HG02938 (cell line): ENCODE data around the gene IDH3G.
A peak's percentile ranks its signal among the peaks of the same experiment; 100 is the strongest.

Experiments
- ATAC-seq: cut with Tn5 transposase; IDR thresholded peaks from one replicate; pipeline ENCODE4 v1.9.1; 2021; ENCODE audit warnings: mild to moderate bottlenecking, moderate library complexity; ENCODE audit not compliant: unreplicated experiment

The IDH3G gene

DNA sequence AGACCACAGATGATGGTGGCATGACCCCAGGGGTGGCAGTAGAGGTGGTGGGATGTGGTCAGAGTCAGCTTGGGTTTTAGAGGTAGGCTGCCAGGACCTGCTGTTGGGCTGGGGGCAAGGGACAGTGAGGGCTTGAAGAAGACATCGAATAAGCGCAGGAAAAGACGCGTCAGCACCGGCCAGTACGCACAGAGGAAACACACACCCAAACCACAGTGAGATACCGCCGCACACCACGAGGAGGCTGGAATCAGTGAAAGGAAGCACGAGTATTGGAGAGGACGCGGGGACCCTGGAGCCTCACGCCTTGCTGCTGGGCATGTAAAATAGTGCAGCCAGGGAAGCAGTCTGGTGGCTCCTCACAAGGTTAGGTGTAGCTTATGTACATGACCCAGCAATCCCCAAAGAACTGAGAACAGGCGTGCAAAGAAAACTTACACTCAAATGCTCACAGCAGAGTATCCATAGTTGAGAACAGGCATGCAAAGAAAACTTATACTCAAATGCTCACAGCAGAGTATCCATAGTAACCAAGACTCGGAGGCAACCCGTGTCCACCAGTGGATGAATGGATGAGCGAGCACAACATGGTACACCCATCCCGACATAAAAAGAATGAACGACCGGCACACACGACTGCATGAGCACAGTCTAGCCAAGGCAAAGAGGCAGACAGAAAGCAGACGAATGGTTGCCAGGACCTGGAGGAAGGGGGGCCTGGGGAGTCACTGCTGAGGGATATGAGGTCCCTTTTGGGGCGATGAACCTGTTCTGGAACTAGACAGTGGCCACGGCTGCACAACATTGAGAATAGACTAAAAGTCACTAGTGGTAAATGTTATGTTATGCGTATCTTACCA, 22.9 kb upstream of the IDH3G start:
- no peak for ATAC-seq

GRCh38 chrX:153814591-153815315, 20.6 kb upstream of the IDH3G start:
- ATAC-seq = no peak

GRCh38 chrX:153813161-153813560, 19.0 kb upstream of the IDH3G start:
- no peak for ATAC-seq

DNA sequence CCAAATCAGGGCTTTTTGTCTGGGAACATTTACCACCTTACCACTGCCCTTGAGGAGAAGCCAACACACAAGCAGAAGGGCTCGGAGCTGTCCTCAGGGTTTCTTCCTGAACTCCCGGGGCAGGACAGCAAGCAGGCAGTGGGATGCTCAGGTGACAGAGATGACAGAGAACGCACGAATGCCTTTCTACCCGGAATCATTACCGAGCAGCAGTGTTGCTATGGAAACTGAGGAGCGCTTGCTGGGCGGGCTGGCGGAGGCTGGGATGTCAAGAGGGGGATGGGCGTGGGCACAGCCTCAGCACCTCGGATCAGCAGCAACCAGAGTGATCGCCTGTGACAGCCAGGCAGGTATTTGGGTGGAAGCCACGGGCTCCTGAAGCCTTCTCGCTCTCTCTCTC, 18.0 kb upstream of the IDH3G start:
- no peak for ATAC-seq

GRCh38 chrX:153807976-153808375, 13.8 kb upstream of the IDH3G start:
- no peak for ATAC-seq

- ATAC-seq = no peak
Measured at GRCh38 chrX:153806999-153807575, 12.9 kb upstream of the IDH3G start.

GRCh38 chrX:153805436-153805835, 11.3 kb upstream of the IDH3G start:
- ATAC-seq = no peak

GRCh38 chrX:153804621-153805020, 10.4 kb upstream of the IDH3G start:
- no peak for ATAC-seq

GRCh38 chrX:153804100-153804595, 10.0 kb upstream of the IDH3G start:
- ATAC-seq = no peak

DNA sequence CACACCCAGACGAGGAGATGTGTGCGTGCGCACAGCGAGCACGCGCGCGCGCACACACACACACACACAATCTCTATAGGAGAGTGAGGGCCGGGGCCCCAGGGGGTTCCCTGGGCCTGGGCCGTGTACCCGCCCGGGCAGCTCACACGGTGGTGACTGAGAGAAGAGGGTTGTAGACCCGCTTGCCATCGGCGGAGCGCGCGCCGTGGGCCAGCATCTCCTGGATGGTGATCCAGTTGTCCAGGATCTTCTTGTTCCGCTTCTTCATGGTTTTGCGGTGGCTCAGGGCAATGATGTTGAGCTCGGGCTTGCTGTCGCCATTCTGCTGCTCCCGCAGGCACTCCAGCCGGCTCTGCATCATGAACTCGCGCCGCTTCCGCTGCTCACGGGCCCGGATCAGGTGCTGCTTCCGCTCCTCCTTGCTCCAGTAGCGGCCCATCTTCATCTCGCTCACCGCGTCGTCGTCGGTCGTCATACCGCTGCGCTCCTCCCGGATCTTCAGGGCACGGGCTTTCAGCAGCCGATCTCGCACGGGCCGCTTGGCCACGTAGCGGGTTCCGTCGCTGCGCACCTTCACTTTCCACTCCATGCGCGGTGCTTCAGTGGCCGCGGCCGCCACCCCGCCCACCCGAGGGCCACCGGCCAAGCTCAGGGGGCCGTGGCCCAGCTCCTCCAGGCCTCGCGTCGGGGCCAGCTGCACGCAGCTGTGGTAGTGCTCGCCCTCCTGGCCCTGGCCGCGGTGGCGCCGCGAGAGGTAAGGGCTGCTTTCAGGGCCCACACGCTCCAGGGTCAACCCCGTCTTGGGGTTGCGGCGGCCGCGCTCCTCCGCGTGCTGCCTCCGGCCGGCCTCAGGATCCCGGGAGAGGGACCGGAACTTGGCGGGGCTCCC, 9.3 kb upstream of the IDH3G start:
- ATAC-seq = no peak

DNA sequence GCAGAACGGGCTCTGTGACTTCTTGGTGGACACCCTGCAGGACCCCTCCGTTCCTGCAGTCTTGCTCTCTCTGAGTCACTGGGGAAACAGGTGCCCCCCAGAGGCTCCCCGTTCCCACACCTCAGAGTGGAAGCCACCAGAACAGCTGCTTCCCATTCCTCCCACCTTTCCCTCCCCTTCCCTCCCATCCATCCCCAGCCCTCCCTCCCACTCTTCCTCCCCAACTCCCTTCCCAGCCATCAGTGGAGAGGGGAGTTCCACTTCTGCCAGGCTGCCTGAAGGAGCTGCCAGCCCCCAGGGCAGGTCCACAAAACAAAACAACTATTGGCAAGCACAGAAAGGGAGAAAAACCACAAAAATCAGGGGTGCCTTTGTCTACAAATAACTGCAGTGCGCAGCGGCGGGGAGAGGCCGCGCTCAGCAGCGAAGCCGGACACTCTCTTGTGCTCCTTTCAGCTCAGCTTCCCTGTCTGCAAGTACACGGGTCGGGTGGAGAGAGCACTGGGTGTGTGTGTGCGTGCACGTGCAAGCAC, 8.4 kb upstream of the IDH3G start:
- no peak for ATAC-seq

DNA sequence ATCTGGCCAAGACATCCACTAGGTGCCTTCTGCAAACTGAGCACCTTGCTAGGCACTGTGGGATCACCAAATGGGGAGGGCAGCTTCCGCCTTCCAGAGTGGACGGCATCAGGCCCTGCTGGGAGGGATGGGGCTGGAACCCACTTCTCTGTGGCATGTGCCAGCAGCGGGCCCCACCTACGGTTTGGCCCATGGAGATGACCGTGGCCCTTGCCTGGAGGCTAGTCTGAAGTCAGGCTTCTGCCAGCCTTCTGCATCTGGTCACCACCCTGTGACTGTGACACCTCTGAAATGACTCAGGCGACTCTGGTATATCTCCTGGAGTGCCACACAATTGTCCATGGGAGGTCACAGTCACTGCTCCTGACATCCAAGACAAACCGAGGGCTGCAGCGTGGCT, 7.5 kb upstream of the IDH3G start:
- ATAC-seq = no peak

DNA sequence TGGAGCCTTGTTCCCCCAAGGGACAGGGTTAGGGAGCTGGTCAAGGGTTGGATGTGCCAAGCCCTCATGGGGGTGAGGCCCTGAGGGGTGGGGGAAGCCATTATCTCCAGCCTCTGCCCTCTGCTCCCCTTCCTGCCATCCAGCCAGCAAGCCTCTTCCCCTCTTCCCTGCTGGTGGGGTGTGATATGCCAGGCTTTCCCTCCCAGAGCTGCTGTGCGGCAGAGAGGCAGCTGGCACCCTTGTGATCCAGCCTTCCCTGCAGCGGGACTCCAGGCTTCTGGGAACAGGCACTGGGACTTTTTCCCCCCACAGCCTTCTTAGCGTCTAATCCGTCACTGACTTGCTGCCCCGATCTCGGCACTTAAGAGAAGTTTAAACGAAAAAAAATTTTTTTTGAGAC, 6.6 kb upstream of the IDH3G start:
- ATAC-seq = no peak

- no peak for ATAC-seq
Measured at GRCh38 chrX:153800177-153800722, 6.1 kb upstream of the IDH3G start.

- ATAC-seq = no peak
Measured at GRCh38 chrX:153799326-153799725, 5.2 kb upstream of the IDH3G start.

GRCh38 chrX:153797415-153798015, 3.3 kb upstream of the IDH3G start:
- ATAC-seq = no peak

DNA sequence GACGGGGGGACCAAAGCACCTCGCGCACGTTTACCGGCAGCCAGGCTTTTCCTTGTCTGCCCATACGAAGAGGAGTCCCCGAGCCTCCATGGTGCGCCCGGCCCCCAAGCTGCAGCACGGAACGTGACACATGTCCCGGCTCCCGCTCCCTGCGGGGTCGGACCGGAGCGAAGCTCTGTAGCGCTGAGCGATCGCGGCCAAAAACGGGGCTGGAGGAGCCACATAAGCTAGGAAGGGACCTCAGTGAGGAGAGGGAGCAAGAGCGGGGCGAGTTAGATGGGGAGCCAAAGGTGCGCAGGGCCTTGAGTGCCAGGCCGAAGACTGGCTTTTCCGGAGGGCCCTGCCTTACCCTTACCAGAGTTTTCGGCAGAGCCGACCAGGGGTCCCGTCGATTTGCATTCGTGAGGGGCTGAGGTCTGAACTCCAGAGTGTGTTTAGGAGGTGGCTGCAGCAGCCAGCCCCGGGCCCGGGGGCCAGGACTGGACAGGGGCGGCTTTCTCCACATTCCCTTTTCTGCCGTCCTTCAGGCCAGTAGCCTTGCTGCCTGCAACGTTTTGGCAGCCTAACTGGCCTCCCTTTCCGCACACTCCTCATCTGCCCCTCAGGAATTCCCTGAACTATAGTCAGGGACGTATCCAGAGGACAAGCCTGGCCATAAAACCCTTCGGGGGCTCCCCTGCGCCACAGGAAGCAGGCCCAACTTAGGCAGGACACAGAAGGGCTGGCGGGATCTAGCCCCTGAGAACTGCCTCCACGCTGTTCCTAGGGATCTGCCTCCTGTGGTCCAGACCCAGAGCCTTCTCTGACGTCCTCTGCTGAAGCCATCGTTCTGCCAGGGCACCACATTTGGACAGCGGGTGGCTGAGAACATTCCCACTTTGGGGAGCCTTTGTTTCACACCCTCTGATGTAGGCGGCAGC, 982 bp upstream of the IDH3G start:
- peak; percentile 18 for ATAC-seq

GRCh38 chrX:153793291-153793690, 884 bp downstream of the IDH3G start:
- no peak for ATAC-seq

DNA sequence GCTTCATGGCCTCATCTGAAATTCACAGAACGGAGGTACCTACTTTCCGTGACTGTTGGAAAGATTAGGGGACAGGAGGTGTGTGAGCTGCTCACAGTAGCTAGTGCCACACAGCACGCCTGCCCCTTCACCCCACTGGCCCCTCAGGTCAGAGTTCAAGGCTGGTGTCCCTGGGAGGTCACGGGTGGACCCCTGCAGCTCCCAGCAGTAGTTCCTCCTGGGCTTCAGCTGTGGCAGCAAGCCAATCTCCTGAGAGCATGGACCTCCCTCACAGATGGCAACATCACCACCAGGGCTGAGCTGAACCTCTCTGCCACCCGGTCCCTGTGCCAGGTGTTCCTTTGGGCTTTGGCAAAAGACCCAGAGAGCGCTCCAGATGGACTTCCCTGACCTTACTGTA, 1.8 kb downstream of the IDH3G start:
- no peak for ATAC-seq
